ENCODE results near the gene CASTOR2.
"Not testable (repeated sequence)": the region's sequence is repeated elsewhere in the genome, so short reads cannot be mapped to it uniquely, and the experiment has no call there.

The CASTOR2 gene

GRCh38 chr7:74971431-74971830, 6.9 kb downstream of the CASTOR2 start:
- not testable (repeated sequence) for H3K36me3 Mint-ChIP-seq, H3K27me3 Mint-ChIP-seq, H3K4me1 Mint-ChIP-seq, H3K4me3 Mint-ChIP-seq, H3K9me3 Mint-ChIP-seq, ATAC-seq, H3K27ac Mint-ChIP-seq

DNA sequence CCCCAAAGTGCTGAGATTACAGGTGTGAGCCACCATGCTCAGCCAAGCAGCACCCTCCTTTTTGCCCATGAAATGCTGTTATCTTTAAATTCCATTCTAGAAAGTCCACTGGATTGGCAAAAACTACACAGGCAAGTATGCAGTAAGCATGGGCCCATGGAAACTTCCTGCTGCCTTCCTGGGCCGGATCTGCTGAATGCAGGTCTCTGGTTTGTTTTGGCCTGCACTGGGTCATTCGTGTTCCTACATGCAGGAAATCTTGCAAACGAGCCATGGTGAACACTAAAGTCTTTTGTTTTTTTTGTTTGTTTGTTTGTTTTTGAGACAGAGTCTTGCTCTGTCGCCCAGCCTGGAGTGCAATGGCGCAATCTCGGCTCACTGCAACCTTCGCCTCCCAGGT, 7.9 kb downstream of the CASTOR2 start:
- not testable (repeated sequence) for H3K4me1 Mint-ChIP-seq, H3K4me3 Mint-ChIP-seq, ATAC-seq, H3K36me3 Mint-ChIP-seq, H3K27ac Mint-ChIP-seq, H3K9me3 Mint-ChIP-seq, H3K27me3 Mint-ChIP-seq

DNA sequence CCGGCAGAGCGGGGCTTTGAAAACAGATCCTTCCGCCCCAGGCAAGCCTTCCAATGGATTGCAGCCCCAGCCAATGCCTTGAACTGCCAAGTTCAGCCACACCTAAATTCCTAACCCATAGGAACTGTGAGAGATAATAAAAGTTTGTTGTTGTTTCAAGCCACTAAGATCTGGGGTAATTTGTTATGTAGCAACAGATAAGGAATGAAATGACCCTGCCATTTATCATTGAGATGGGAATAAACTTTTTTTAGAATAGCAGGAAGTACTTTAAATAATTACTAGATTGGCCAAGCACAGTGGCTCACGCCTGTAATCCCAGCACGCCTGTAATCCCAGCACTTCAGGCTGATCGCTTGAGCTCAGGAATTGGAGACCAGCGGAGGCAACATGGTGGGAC, 11.5 kb downstream of the CASTOR2 start:
- not testable (repeated sequence) for H3K4me3 Mint-ChIP-seq, H3K9me3 Mint-ChIP-seq, H3K27me3 Mint-ChIP-seq, H3K27ac Mint-ChIP-seq, H3K4me1 Mint-ChIP-seq, H3K36me3 Mint-ChIP-seq, ATAC-seq

DNA sequence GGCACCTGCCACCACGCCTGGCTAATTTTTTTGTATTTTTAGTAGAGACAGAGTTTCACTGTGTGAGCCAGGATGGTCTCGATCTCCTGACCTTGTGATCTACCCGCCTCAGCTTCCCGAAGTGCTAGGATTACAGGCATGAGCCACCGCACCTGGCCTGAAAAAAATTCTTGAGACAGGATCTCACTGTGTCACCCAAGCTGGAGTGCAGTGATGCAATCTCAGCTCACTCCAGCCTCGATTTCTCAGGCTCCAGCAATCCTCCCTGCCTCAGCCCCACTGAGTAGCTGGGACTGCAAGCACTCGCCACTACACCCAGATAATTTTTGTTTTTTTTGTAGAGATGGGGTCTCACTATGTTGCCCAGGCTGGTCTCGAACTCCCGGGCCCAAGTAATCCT, 13.0 kb downstream of the CASTOR2 start:
- H3K9me3 Mint-ChIP-seq, ATAC-seq, H3K27me3 Mint-ChIP-seq, H3K4me3 Mint-ChIP-seq, H3K27ac Mint-ChIP-seq, H3K4me1 Mint-ChIP-seq, H3K36me3 Mint-ChIP-seq: not testable (repeated sequence)

- not testable (repeated sequence) for ATAC-seq, H3K27me3 Mint-ChIP-seq, H3K9me3 Mint-ChIP-seq, H3K27ac Mint-ChIP-seq, H3K4me1 Mint-ChIP-seq, H3K4me3 Mint-ChIP-seq, H3K36me3 Mint-ChIP-seq
Observed at GRCh38 chr7:74988436-74988835, 23.9 kb downstream of the CASTOR2 start.

- H3K27ac Mint-ChIP-seq: no peak overlapping the region
- peaks cover 17% of the 10 kb centered on the region for H3K27me3 Mint-ChIP-seq
- H3K9me3 Mint-ChIP-seq: no peaks in the 10 kb centered on the region
- H3K36me3 Mint-ChIP-seq: no peaks in the 10 kb centered on the region
- ATAC-seq: no peak
- no peaks in the 10 kb centered on the region for H3K4me1 Mint-ChIP-seq
- H3K4me3 Mint-ChIP-seq: no peak overlapping the region
Observed at GRCh38 chr7:74993121-74993520, 28.6 kb downstream of the CASTOR2 start.

DNA sequence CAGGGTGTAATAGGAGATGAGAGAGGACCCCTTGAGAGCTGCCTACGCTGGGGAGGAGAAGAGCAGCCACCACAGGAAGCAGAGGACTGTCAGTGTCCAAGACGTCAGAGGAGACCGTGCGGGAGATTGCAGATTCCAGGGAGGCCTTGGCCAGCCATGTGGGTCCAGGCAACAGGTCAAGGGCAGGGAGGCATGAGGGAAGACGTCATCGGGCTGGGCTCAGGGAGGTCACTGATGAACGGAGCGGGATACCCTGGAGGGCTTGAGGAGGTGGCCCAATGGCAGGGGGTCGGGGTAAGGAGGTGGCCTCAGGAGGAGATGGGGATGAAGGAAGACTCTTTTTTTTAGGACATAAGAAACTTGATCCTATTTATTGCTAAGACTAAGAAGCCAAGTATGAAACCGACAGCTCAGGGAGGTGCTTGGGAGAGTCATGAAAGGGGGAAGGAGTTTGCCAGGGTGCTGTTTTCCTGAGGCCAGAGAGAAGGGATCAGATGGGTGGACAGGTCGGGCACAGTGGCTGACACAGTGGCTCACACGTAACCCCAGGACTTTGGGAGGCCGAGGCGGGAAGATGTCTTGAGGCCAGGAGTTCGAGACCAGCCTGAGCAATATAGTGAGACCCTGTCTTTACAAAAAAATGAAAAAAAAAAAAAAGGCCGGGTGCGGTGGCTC, 30.5 kb downstream of the CASTOR2 start:
- ATAC-seq, H3K4me3 Mint-ChIP-seq: not testable (repeated sequence)

DNA sequence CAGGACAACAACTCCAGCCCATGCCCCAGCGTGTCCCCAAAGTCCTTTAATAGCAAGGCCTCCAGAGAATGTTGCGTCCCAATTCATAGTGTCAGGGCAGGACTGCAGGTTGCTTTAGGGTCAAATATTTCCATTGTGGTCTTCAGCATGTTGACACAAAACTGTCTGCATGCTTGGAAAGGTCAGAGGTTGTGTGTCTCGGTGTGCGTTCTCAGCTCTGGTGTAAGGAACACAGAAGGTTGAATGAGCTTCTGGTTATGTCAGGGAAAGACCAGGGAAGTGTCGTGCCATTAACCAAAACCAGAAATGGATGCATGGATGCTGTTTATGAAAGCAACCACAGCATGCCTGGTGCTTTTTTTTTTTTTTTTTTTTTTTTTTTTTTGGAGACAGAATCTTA, 31.9 kb downstream of the CASTOR2 start:
- H3K36me3 Mint-ChIP-seq, H3K4me1 Mint-ChIP-seq, ATAC-seq, H3K27ac Mint-ChIP-seq, H3K4me3 Mint-ChIP-seq, H3K9me3 Mint-ChIP-seq: not testable (repeated sequence)
- H3K27me3 Mint-ChIP-seq: peaks cover 15% of the 10 kb centered on the region

More for the DNA sequence above, 30.5 kb downstream of the CASTOR2 start:
- H3K4me1 Mint-ChIP-seq, H3K9me3 Mint-ChIP-seq, H3K27ac Mint-ChIP-seq, H3K36me3 Mint-ChIP-seq: not testable (repeated sequence)
- H3K27me3 Mint-ChIP-seq: peaks cover 17% of the 10 kb centered on the region

DNA sequence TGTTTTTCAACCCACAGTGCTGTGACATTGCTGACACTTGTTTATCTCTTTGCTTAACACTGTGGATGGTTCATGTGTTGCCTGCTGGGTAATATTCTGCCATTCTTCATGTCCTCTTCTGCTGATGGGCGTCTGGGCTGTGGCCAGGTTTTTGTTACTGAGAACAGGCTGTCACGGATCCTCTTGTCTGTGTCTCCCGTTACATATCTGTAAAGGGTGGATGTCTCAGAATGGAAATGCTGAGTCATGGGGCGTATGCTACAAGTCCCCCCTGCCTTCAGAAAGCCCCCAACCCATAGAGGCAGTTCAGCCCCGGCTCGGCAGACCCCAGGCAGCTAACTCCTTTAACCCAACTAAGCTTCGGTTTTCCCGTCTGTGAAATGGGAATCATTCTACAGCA, 33.3 kb downstream of the CASTOR2 start:
- not testable (repeated sequence) for ATAC-seq, H3K4me3 Mint-ChIP-seq, H3K36me3 Mint-ChIP-seq, H3K4me1 Mint-ChIP-seq, H3K9me3 Mint-ChIP-seq, H3K27ac Mint-ChIP-seq
- H3K27me3 Mint-ChIP-seq: peaks cover 24% of the 10 kb centered on the region

DNA sequence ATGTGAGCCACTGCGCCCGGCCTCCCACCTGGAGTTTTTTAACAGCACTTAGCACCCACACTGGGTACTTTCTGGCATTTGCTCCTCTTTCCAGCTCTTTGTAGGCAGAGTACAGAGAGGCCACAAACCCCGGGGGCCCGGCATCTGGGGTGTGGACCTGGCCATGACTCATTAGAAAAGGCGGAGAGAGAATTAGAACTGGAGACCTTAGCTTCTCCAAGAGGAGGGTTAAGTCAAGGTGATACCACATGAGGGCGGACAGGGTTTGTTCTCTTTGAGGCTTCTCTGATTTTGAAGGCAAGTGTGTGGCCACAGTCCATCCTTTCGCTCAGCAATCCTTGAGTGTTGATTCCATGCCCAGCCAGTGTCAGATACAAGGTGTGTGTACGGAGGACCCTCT, 36.9 kb downstream of the CASTOR2 start:
- not testable (repeated sequence) for H3K4me1 Mint-ChIP-seq, H3K9me3 Mint-ChIP-seq, H3K36me3 Mint-ChIP-seq, H3K4me3 Mint-ChIP-seq, H3K27ac Mint-ChIP-seq, ATAC-seq
- peaks cover 16% of the 10 kb centered on the region for H3K27me3 Mint-ChIP-seq

- H3K36me3 Mint-ChIP-seq: no peaks in the 10 kb centered on the region
- H3K27ac Mint-ChIP-seq: no peak overlapping the region
- no peaks in the 10 kb centered on the region for H3K9me3 Mint-ChIP-seq
- H3K27me3 Mint-ChIP-seq: peaks cover 8% of the 10 kb centered on the region
- ATAC-seq: no peak
- H3K4me1 Mint-ChIP-seq: no peaks in the 10 kb centered on the region
- no peak overlapping the region for H3K4me3 Mint-ChIP-seq
Observed at GRCh38 chr7:75010036-75010435, 45.5 kb downstream of the CASTOR2 start.

DNA sequence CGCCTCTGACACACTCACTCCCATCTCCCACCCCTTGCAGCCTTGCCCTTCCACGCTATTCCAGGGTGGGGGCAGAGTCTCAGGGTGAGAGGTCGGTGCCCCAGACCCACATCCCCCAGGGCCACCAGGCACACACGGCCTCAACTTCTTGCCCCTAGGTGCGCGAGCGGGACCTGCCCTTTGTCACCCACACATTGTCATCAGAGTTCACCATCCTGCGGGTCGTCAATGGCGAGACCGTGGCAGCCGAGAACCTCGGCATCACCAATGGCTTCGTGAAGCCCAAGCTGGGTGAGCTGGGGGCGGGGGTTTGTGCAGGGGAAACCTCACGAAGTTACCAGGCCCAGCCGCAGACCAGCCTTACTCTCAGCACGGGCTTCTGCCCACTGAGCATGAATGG, 53.3 kb downstream of the CASTOR2 start:
- Mint-ChIP-seq H3K27me3 (no peaks in the 10 kb centered on the region), H3K9me3 (no peaks in the 10 kb centered on the region), H3K4me3 (no peak overlapping the region), H3K4me1 (no peaks in the 10 kb centered on the region), H3K36me3 (no peaks in the 10 kb centered on the region), H3K27ac (no peak overlapping the region)
- ATAC-seq: peak; percentile 7

DNA sequence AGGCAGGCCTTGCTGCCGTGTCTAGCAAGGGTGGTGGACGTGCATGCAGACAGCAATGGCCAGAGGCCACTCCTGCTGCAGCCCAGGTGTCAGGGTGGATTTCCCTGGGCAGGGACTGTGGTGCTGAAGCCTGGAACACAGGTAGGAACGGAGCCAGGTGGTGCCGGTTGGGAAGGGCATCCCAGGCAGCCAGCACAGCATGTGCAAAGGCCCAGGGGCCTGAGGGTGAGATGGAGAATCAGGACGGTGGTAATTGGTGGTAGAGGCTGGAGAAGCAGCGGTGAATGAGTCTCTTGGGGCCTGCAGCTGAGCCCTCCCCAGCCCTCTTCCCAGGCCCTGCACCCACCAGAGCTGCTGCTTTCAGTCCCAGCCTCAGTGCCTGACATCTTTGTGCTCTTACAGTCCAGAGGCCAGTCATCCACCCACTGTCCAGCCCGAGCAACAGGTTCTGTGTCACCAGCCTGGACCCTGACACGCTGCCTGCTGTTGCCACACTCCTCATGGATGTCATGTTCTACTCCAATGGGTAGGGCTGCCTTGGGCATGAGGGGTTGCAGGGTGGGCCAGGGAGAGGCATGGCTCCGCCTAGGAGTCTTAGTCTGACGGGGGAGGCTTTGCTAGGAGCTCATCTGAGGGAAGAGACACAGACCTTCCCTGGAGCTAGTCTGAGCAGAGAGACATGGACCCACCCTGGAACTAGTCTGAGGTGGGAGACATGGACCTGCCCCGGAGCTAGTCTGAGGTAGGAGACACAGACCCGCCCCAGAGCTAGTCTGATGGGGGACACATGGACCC, 54.3 kb downstream of the CASTOR2 start:
- H3K4me3 Mint-ChIP-seq: no peak overlapping the region
- no peaks in the 10 kb centered on the region for H3K27me3 Mint-ChIP-seq
- H3K4me1 Mint-ChIP-seq: no peaks in the 10 kb centered on the region
- ATAC-seq: no peak
- H3K36me3 Mint-ChIP-seq: no peaks in the 10 kb centered on the region
- H3K9me3 Mint-ChIP-seq: no peaks in the 10 kb centered on the region
- no peak overlapping the region for H3K27ac Mint-ChIP-seq

- no peaks in the 10 kb centered on the region for H3K36me3 Mint-ChIP-seq
- no peaks in the 10 kb centered on the region for H3K9me3 Mint-ChIP-seq
- no peaks in the 10 kb centered on the region for H3K27me3 Mint-ChIP-seq
- H3K4me3 Mint-ChIP-seq: no peak overlapping the region
- ATAC-seq: peak; percentile 25
- no peaks in the 10 kb centered on the region for H3K4me1 Mint-ChIP-seq
- no peak overlapping the region for H3K27ac Mint-ChIP-seq
Observed at GRCh38 chr7:75019800-75020199, 55.3 kb downstream of the CASTOR2 start.

- H3K4me3 Mint-ChIP-seq: no peak overlapping the region
- H3K27ac Mint-ChIP-seq: no peak overlapping the region
- H3K4me1 Mint-ChIP-seq: no peaks in the 10 kb centered on the region
- H3K9me3 Mint-ChIP-seq: no peaks in the 10 kb centered on the region
- H3K27me3 Mint-ChIP-seq: no peaks in the 10 kb centered on the region
- peaks cover 5% of the 10 kb centered on the region for H3K36me3 Mint-ChIP-seq
- ATAC-seq: no peak
Observed at GRCh38 chr7:75024922-75025321, 60.4 kb downstream of the CASTOR2 start.

GRCh38 chr7:75028299-75028698, 63.8 kb downstream of the CASTOR2 start:
- H3K27me3 Mint-ChIP-seq: no peaks in the 10 kb centered on the region
- H3K4me1 Mint-ChIP-seq: no peaks in the 10 kb centered on the region
- H3K36me3 Mint-ChIP-seq: peaks cover 15% of the 10 kb centered on the region
- no peaks in the 10 kb centered on the region for H3K9me3 Mint-ChIP-seq
- H3K4me3 Mint-ChIP-seq: no peak overlapping the region
- no peak for ATAC-seq
- H3K27ac Mint-ChIP-seq: no peak overlapping the region

All from stimulated activated memory B cell treated with anti-CD40 and anti-IgM and Interleukin-4, amounts not matched to agents 10 μg/mL and 1 μg/mL and 100 μg/mL, for 72 hours (primary cell).